ENCODE results near the gene LMBRD1. TPM values are rescaled to one million over a fixed set of nuclear protein-coding genes. Genes with fewer than 3 reads are reported as not detected.

Gene LMBRD1
- total RNA-seq, 3 donors from 2014 or later = 53.4 to 88.7 (median 75.7) TPM

DNA sequence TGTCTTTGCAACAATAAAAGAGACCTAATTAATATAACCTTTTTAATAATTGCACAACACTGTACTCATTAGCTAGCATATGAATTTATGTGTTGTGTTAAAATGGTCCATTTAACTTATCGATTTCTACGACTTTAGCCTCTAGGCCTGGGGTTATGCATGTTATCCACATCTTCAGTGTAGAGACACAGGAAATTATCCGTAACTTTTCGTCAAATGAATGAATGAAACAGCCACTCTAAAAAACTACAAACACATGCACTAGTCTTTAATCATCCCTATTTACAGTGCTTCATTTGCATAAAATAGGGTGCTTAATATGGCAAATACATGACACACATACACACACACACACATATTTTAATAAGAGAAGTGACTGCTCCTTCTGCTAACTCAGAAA, 22.3 kb upstream of the LMBRD1 start:
- no peaks in the 10 kb centered on the region for H3K27me3 ChIP-seq
- intact Hi-C loops (cut with DNase I; ENCODE audit: low total_unique reads) = no loop called here
- no peaks in the 10 kb centered on the region for H3K36me3 ChIP-seq
- TF ChIP-seq, protein P1, sequence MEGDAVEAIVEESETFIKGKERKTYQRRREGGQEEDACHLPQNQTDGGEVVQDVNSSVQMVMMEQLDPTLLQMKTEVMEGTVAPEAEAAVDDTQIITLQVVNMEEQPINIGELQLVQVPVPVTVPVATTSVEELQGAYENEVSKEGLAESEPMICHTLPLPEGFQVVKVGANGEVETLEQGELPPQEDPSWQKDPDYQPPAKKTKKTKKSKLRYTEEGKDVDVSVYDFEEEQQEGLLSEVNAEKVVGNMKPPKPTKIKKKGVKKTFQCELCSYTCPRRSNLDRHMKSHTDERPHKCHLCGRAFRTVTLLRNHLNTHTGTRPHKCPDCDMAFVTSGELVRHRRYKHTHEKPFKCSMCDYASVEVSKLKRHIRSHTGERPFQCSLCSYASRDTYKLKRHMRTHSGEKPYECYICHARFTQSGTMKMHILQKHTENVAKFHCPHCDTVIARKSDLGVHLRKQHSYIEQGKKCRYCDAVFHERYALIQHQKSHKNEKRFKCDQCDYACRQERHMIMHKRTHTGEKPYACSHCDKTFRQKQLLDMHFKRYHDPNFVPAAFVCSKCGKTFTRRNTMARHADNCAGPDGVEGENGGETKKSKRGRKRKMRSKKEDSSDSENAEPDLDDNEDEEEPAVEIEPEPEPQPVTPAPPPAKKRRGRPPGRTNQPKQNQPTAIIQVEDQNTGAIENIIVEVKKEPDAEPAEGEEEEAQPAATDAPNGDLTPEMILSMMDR (IDR thresholded peaks at IDR 0.05) = no peak
- TF ChIP-seq POLR2AphosphoS5 (IDR thresholded peaks at IDR 0.05) (no peak), POLR2A (IDR thresholded peaks at IDR 0.05) (no peak)
- no peak overlapping the region for H3K4me3 ChIP-seq
- H3K27ac ChIP-seq = no peak overlapping the region
- no peaks in the 10 kb centered on the region for H3K4me1 ChIP-seq
- no peaks in the 10 kb centered on the region for H3K9me3 ChIP-seq
- no peak for DNase-seq (ENCODE audit: low spot score in 2 of 2)

DNA sequence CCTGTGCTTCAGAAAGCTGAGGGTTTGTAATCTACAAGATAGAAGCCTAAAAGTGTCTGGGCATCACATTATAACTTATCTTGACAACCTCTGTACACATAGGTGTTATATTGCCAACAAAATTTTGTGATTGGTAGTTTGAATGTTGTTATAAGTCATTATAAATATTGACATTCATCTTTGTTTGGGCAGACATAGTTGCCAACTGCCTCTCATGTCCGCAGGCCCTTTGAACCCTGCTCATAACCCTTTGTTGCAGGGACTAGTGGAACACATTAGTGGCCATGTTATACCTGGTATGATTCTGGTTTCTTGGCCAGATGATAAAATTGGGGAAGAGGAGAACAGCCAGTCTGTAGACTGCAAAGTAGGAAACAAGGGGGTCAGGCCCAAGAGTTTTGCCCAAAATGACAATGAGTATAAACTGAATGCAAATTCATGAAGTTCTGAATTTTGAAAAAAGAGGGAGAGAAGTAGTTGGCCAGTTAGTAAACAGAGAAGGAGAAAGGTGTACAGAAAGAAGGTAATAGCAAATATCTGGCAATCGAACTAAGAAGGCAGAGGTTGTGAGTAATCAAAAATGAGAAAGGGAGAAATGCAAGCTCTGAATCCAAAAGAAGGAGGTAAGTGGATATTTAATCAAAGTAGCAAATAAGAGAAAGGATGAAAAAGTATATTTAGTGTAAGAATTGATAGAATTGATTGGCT, 21.6 kb upstream of the LMBRD1 start:
- intact Hi-C loops (cut with DNase I; ENCODE audit: low total_unique reads) = no loop called here
- no peaks in the 10 kb centered on the region for H3K27me3 ChIP-seq
- TF ChIP-seq POLR2A (IDR thresholded peaks at IDR 0.05) = no peak
- TF ChIP-seq, protein P1 (IDR thresholded peaks at IDR 0.05) = no peak
- no peak for TF ChIP-seq POLR2AphosphoS5 (IDR thresholded peaks at IDR 0.05)
- H3K4me3 ChIP-seq = no peak overlapping the region
- DNase-seq (ENCODE audit: low spot score in 2 of 2) = no peak
- H3K27ac ChIP-seq = no peak overlapping the region
- no peaks in the 10 kb centered on the region for H3K9me3 ChIP-seq
- H3K36me3 ChIP-seq = no peaks in the 10 kb centered on the region
- H3K4me1 ChIP-seq = no peaks in the 10 kb centered on the region

DNA sequence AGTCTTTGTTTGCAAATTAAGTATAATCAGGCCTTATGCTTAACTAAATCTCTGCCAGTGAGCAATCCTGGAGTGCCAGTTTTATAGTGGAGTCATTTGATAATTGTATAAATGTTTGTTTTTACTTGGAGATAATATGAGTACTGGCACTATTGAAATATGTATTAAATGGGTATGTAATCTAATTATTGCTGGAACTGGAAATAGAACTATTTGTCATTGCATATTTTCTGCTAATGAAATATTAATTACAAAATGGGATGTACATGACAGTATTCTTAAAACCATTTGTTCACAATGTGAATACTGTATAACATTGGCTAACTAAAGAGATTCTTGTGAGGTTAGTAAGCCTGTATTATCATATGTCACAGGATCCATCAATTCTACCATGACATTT, 20.5 kb upstream of the LMBRD1 start:
- H3K4me1 ChIP-seq = no peaks in the 10 kb centered on the region
- H3K27me3 ChIP-seq = no peaks in the 10 kb centered on the region
- H3K9me3 ChIP-seq = no peaks in the 10 kb centered on the region
- intact Hi-C loops (cut with DNase I; ENCODE audit: low total_unique reads) = no loop called here
- H3K4me3 ChIP-seq = no peak overlapping the region
- no peaks in the 10 kb centered on the region for H3K36me3 ChIP-seq
- TF ChIP-seq POLR2AphosphoS5 (IDR thresholded peaks at IDR 0.05) (no peak), POLR2A (IDR thresholded peaks at IDR 0.05) (no peak)
- TF ChIP-seq, protein P1 (IDR thresholded peaks at IDR 0.05) = no peak
- H3K27ac ChIP-seq = no peak overlapping the region
- no peak for DNase-seq (ENCODE audit: low spot score in 2 of 2)

DNA sequence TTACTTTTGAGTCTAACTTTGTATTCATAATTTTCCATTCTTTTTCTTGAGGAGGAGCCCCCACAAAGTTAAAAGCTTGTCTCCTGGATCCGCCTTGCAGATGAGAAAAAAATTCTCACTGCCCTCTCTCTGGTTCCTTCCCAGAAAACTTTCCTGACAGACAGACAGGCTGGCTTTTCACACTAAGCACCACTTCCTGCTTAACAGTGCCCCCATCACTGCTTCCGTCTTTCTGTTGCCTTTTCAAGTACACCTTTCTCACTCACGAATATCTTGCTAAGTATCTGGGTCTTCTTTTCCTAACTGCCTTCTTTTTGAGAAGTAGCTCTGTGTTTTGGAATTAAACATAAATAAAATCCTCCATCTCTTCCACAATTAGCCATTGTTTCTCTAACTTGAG, 19.8 kb upstream of the LMBRD1 start:
- Histone ChIP-seq H3K27me3 (no peaks in the 10 kb centered on the region), H3K9me3 (no peaks in the 10 kb centered on the region), H3K36me3 (no peaks in the 10 kb centered on the region), H3K4me1 (no peaks in the 10 kb centered on the region), H3K4me3 (no peak overlapping the region), H3K27ac (no peak overlapping the region)
- DNase-seq (ENCODE audit: low spot score in 2 of 2) = no peak
- intact Hi-C loops (cut with DNase I; ENCODE audit: low total_unique reads) = no loop called here
- TF ChIP-seq POLR2A (IDR thresholded peaks at IDR 0.05) = no peak
- TF ChIP-seq POLR2AphosphoS5 (IDR thresholded peaks at IDR 0.05) = no peak
- TF ChIP-seq, protein P1 (IDR thresholded peaks at IDR 0.05) = no peak

DNA sequence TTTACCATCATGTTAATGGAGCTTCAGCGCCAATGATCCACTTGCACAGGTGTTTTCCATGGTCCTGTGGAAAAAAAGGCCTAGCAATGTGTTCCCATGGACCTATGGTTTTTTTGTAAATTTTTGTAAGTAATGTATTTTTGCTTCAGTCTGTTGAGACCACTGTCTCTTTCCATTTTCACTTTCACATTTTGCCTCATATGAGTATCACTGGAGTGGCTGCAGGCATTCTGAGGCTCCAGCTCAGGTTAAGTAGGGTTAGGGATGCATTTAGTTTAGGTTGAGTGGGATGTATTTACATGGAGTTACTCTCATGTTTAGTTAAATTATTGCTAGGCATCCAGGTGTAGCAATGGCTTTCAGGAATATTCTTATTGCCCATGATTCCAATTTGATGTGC, 19.2 kb upstream of the LMBRD1 start:
- H3K9me3 ChIP-seq = no peaks in the 10 kb centered on the region
- TF ChIP-seq POLR2A (IDR thresholded peaks at IDR 0.05) (no peak), POLR2AphosphoS5 (IDR thresholded peaks at IDR 0.05) (no peak)
- TF ChIP-seq, protein P1 (IDR thresholded peaks at IDR 0.05) = no peak
- H3K4me1 ChIP-seq = no peaks in the 10 kb centered on the region
- no peak overlapping the region for H3K27ac ChIP-seq
- no peak overlapping the region for H3K4me3 ChIP-seq
- no peaks in the 10 kb centered on the region for H3K27me3 ChIP-seq
- intact Hi-C loops (cut with DNase I; ENCODE audit: low total_unique reads) = no loop called here
- no peak for DNase-seq (ENCODE audit: low spot score in 2 of 2)
- H3K36me3 ChIP-seq = no peaks in the 10 kb centered on the region
